HCT116 (cell line): ENCODE results near the gene GALNT17. TPM values are rescaled to one million over a fixed set of nuclear protein-coding genes. Genes with fewer than 3 reads are reported as not detected.

ENCODE experiments used
- ATAC-seq: fragments of 200-7000 bp; cut with Tn5 transposase; 2 replicates; pipeline ENCODE4 v1.9.1; 2020; ENCODE audit warnings: mild to moderate bottlenecking, moderate library complexity
- BruUV-seq: library from RNA; stranded (reverse); fragments of 400-500 nt; replicated peaks from 2 replicates; lab custom pipeline; 2021; lab: Mats Ljungman, UMichigan
- CTCF ChIA-PET: fragments of 300-600 bp; sonication (Branson Sonifier 250); formaldehyde crosslinking; loops from one replicate; lab custom pipeline; 2021; ENCODE audit warnings: antibody characterized with exemption; lab: Charles Lee
- POLR2A ChIA-PET: fragments of 300-600, 350-600 bp; sonication (Branson Sonifier 250); formaldehyde crosslinking; loops from one replicate; lab custom pipeline; 2021; ENCODE audit warnings: antibody characterized with exemption; lab: Charles Lee
- RAD21 ChIA-PET, 2 experiments: fragments of 300-600 bp; sonication (Branson Sonifier 250); formaldehyde crosslinking; loops; one replicate each; lab custom pipeline; 2023; ENCODE audit warnings: low total read pairs in 2 of 2; ENCODE audit not compliant: uncharacterized antibody in 2 of 2, unreplicated experiment in 2 of 2, low non-redundant PET in 1 of 2; lab: Charles Lee
- DNase-seq: peaks from one replicate; pipeline ENCODE4 v3.0.0-alpha.2; 2010; ENCODE audit warnings: low read depth, low spot score
- H2AFZ ChIP-seq: fragments of 200-600 bp; shearing (Covaris generic), sonication (generic); 2 replicates; pipeline ENCODE4 v1.6.1; 2017; ENCODE audit warnings: low read depth, mixed run types, mixed read lengths, antibody characterized with exemption, low read length; ENCODE audit not compliant: poor library complexity, severe bottlenecking
- H3K27ac ChIP-seq: 2 replicates; pipeline ENCODE4 v1.5.1; 2012; ENCODE audit warnings: low read depth, low read length
- H3K27me3 ChIP-seq: fragments of 200-600 bp; sonication (generic); 2 replicates; pipeline ENCODE4 v1.6.1; 2016; ENCODE audit warnings: mixed run types, low read length, mixed read lengths; ENCODE audit not compliant: insufficient read depth
- H3K36me3 ChIP-seq, 2 experiments: fragments of 200-500 bp in 1 of 2; fragments of 200-600 bp in 1 of 2; sonication (Bioruptor generic) in 1 of 2; sonication (generic) in 1 of 2; 2 replicates each; pipeline versions ENCODE4 v1.5.1 to v1.6.1; 2014 to 2016; ENCODE audit warnings: low read length in 2 of 2, inconsistent platforms in 1 of 2, mixed read lengths in 1 of 2, mixed run types in 1 of 2; ENCODE audit not compliant: insufficient read depth in 2 of 2, control insufficient read depth in 1 of 2
- H3K4me1 ChIP-seq, 2 experiments: fragments of 200-600 bp in 1 of 2; sonication (generic) in 1 of 2; 2 replicates each; pipeline versions ENCODE4 v1.5.1 to v1.6.1; 2012 to 2017; ENCODE audit warnings: low read length in 2 of 2, inconsistent platforms in 1 of 2, mild to moderate bottlenecking in 1 of 2, mixed read lengths in 1 of 2, mixed run types in 1 of 2, moderate library complexity in 1 of 2; ENCODE audit not compliant: insufficient read depth in 2 of 2, control insufficient read depth in 1 of 2
- H3K4me2 ChIP-seq: fragments of 200-600 bp; sonication (generic); 2 replicates; pipeline ENCODE4 v1.6.1; 2017; ENCODE audit warnings: mixed run types, low read length, mixed read lengths
- H3K4me3 ChIP-seq, 2 experiments: fragments of 200-600 bp in 1 of 2; sonication (generic) in 1 of 2; replicated peaks in 1 of 2; 2 replicates each; pipeline ENCODE4 v1.5.1; 2011 to 2016; ENCODE audit warnings: low read length in 2 of 2, control low read depth in 1 of 2, low read depth in 1 of 2, mild to moderate bottlenecking in 1 of 2, mixed read lengths in 1 of 2, mixed run types in 1 of 2
- H3K79me2 ChIP-seq: fragments of 200-600 bp; sonication (generic); 2 replicates; pipeline ENCODE4 v1.6.1; 2017; ENCODE audit warnings: mild to moderate bottlenecking, mixed run types, low read length, moderate library complexity, mixed read lengths; ENCODE audit not compliant: insufficient read depth
- H3K9ac ChIP-seq: fragments of 200-600 bp; sonication (generic); 2 replicates; pipeline ENCODE4 v1.6.1; 2016; ENCODE audit warnings: low read length, mixed read lengths
- H3K9me2 ChIP-seq: fragments of 200-600 bp; sonication (generic), shearing (Covaris generic); 2 replicates; pipeline ENCODE4 v1.6.1; 2017; ENCODE audit warnings: mixed run types, mild to moderate bottlenecking, moderate library complexity; ENCODE audit not compliant: insufficient read depth
- H3K9me3 ChIP-seq, 2 experiments: fragments of 200-500 bp in 1 of 2; fragments of 200-600 bp in 1 of 2; sonication (Bioruptor generic) in 1 of 2; sonication (generic) in 1 of 2; 2 replicates each; pipeline ENCODE4 v1.6.1; 2014 to 2017; ENCODE audit warnings: low read length in 2 of 2, mixed read lengths in 2 of 2, inconsistent platforms in 1 of 2, low read depth in 1 of 2, mild to moderate bottlenecking in 1 of 2, mixed run types in 1 of 2, moderate library complexity in 1 of 2; ENCODE audit not compliant: control insufficient read depth in 1 of 2, insufficient read depth in 1 of 2
- H4K20me1 ChIP-seq: fragments of 200-600 bp; sonication (generic), shearing (Covaris generic); 2 replicates; pipeline ENCODE4 v1.6.1; 2017; ENCODE audit warnings: mixed run types, mild to moderate bottlenecking, moderate library complexity; ENCODE audit not compliant: insufficient read depth
- ATF3 ChIP-seq: IDR thresholded peaks from 2 replicates; pipeline ENCODE4 v1.6.1; 2012
- ELF1 ChIP-seq: IDR thresholded peaks from 2 replicates; pipeline ENCODE4 v1.6.1; 2012; ENCODE audit warnings: low read depth, borderline replicate concordance
- EZH2 ChIP-seq: fragments of 200-600 bp; sonication (generic); IDR thresholded peaks from 2 replicates; pipeline ENCODE4 v1.6.1; 2017; ENCODE audit warnings: antibody characterized with exemption, mixed run types
- EZH2phosphoT487 ChIP-seq: fragments of 200-600 bp; IDR thresholded peaks from 2 replicates; pipeline ENCODE4 v1.6.1; 2018; ENCODE audit warnings: antibody characterized with exemption, borderline replicate concordance
- FOSL1 ChIP-seq: IDR thresholded peaks from 2 replicates; pipeline ENCODE4 v1.6.1; 2012; ENCODE audit warnings: low read depth
- JUND ChIP-seq: IDR thresholded peaks from 2 replicates; pipeline ENCODE4 v1.6.1; 2012
- MAX ChIP-seq: IDR thresholded peaks from 2 replicates; pipeline ENCODE4 v1.6.1; 2012
- POLR2A ChIP-seq: IDR thresholded peaks from 2 replicates; pipeline ENCODE4 v1.7.0; 2011; ENCODE audit warnings: borderline replicate concordance; ENCODE audit not compliant: insufficient read depth, insufficient read length; ENCODE audit errors: extremely low read depth
- REST ChIP-seq: IDR thresholded peaks from 2 replicates; pipeline ENCODE4 v1.6.1; 2012; ENCODE audit warnings: low read depth
- YY1 ChIP-seq: IDR thresholded peaks from 2 replicates; pipeline ENCODE4 v1.6.1; 2011; ENCODE audit warnings: low read length, low read depth, moderate library complexity, mild to moderate bottlenecking; ENCODE audit not compliant: insufficient replicate concordance; ENCODE audit errors: extremely low read depth
- ZNF274 ChIP-seq: fragments of 200-500 bp; sonication (Bioruptor generic); IDR thresholded peaks from 2 replicates; pipeline ENCODE4 v1.6.1; 2014; ENCODE audit warnings: mild to moderate bottlenecking, low read depth, low read length, inconsistent platforms
- intact Hi-C: fragments of 100-400 bp; cut with micrococcal nuclease; formaldehyde crosslinking; loops from 2 replicates; pipeline ENCODE4 v1.10.0; 2022
- total RNA-seq: library from RNA; stranded (reverse); gene quantifications from one replicate; pipeline ENCODE4 v1.2.1, GENCODE V29; 2021; ENCODE audit not compliant: unreplicated experiment

The GALNT17 gene
- total RNA-seq, 1 experiment from 2014 or later = not detected

- TF ChIP-seq ELF1 (no peak), FOSL1 (no peak)
Observed at GRCh38 chr7:71470326-71470725, 338.4 kb downstream of the GALNT17 start (continued).

GRCh38 chr7:71470830-71471229 lies 338.9 kb downstream of the GALNT17 start:
- Histone ChIP-seq H3K27me3 (no peaks in the 10 kb centered on the region), H3K9me3 (peaks cover 15 to 18% of the 10 kb centered on the region in 2 experiments; a peak in 2 of 4 replicates), H3K4me3 (no peak overlapping the region)
- ATAC-seq = no peak
- TF ChIP-seq FOSL1 (no peak), EZH2phosphoT487 (no peak), REST (no peak), YY1 (no peak), ATF3 (no peak), JUND (no peak), MAX (no peak), EZH2 (no peak), ZNF274 (no peak), POLR2A (no peak)
- TF ChIP-seq, all 23 proteins: peak for 0
- Histone ChIP-seq H3K36me3 (no peaks in the 10 kb centered on the region), H3K9me2 (no peaks in the 10 kb centered on the region), H3K9ac (no peak overlapping the region), H3K27ac (no peak overlapping the region), H3K4me2 (no peak overlapping the region), H4K20me1 (no peaks in the 10 kb centered on the region), H3K4me1 (no peaks in the 10 kb centered on the region), H2AFZ (no peak overlapping the region), H3K79me2 (no peaks in the 10 kb centered on the region)
- RAD21 ChIA-PET = no interaction called here
- CTCF ChIA-PET = no interaction called here
- intact Hi-C loops = no loop called here
- no peak for DNase-seq
- BruUV-seq = no TSS peak
- POLR2A ChIA-PET = no interaction called here
